ENCODE measurements around the gene ESRRG.
A peak's percentile ranks its signal among the peaks of the same experiment; 100 is the strongest.

The ESRRG gene

GRCh38 chr1:216630532-216630931, 92.7 kb downstream of the ESRRG start:
- DNase-seq (ENCODE audit: low spot score), result no peak

- no peak for DNase-seq (ENCODE audit: low spot score)
Observed at GRCh38 chr1:216627252-216627651, 96.0 kb downstream of the ESRRG start.

- DNase-seq (ENCODE audit: low spot score), result no peak
Observed at GRCh38 chr1:216626394-216627067, 96.7 kb downstream of the ESRRG start.

GRCh38 chr1:216621536-216621935, 101.7 kb downstream of the ESRRG start:
- no peak for DNase-seq (ENCODE audit: low spot score)

- DNase-seq (ENCODE audit: low spot score), result no peak
Observed at GRCh38 chr1:216617081-216617875, 106.0 kb downstream of the ESRRG start.

GRCh38 chr1:216616425-216616824, 106.8 kb downstream of the ESRRG start:
- DNase-seq (ENCODE audit: low spot score), result no peak

GRCh38 chr1:216614011-216614934, 109.0 kb downstream of the ESRRG start:
- DNase-seq (ENCODE audit: low spot score), result peak; percentile 62

GRCh38 chr1:216612291-216612690, 110.9 kb downstream of the ESRRG start:
- no peak for DNase-seq (ENCODE audit: low spot score)

- DNase-seq (ENCODE audit: low spot score), result no peak
Observed at GRCh38 chr1:216607067-216607697, 116.0 kb downstream of the ESRRG start.

- DNase-seq (ENCODE audit: low spot score), result peak; percentile 95
Observed at GRCh38 chr1:216606047-216606637, 117.1 kb downstream of the ESRRG start.

- DNase-seq (ENCODE audit: low spot score), result no peak
Observed at GRCh38 chr1:216604771-216605170, 118.5 kb downstream of the ESRRG start.

- DNase-seq (ENCODE audit: low spot score), result no peak
Observed at GRCh38 chr1:216600730-216601609, 122.3 kb downstream of the ESRRG start.

GRCh38 chr1:216599851-216600250, 123.4 kb downstream of the ESRRG start:
- no peak for DNase-seq (ENCODE audit: low spot score)

- DNase-seq (ENCODE audit: low spot score), result no peak
Observed at GRCh38 chr1:216598448-216598847, 124.8 kb downstream of the ESRRG start.

- peak; percentile 38 for DNase-seq (ENCODE audit: low spot score)
Observed at GRCh38 chr1:216596281-216596862, 126.9 kb downstream of the ESRRG start.

- DNase-seq (ENCODE audit: low spot score), result no peak
Observed at GRCh38 chr1:216587715-216588114, 135.5 kb downstream of the ESRRG start.

- DNase-seq (ENCODE audit: low spot score), result no peak
Observed at GRCh38 chr1:216582151-216582550, 141.1 kb downstream of the ESRRG start.

- DNase-seq (ENCODE audit: low spot score), result peak; percentile 87
Observed at GRCh38 chr1:216580538-216581057, 142.6 kb downstream of the ESRRG start.

- DNase-seq (ENCODE audit: low spot score), result no peak
Observed at GRCh38 chr1:216576234-216576937, 146.8 kb downstream of the ESRRG start.

Measured in SK-N-DZ (cell line).